ENCODE results near the gene CCDC24.

The CCDC24 gene

DNA sequence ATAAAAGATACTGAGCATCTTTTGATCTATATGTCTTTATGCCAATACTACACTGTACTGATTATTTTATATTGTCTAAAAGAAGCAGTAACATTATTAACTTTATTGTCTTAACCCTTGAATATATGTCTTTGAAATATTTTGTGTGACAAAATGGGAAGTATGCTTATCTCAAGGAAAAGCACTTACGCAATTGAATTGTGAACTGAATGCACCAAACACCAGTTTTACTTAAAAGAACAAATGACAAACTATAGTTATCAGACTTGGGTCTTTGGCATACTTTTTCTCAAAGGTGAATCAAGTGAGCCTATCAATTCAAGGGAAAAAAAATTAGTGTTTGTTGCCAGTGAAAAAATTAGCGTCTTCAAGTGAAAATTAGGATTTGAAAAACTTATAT lies 49.0 kb downstream of the CCDC24 start:
- no peak for DNase-seq (ENCODE audit: low read depth)

DNA sequence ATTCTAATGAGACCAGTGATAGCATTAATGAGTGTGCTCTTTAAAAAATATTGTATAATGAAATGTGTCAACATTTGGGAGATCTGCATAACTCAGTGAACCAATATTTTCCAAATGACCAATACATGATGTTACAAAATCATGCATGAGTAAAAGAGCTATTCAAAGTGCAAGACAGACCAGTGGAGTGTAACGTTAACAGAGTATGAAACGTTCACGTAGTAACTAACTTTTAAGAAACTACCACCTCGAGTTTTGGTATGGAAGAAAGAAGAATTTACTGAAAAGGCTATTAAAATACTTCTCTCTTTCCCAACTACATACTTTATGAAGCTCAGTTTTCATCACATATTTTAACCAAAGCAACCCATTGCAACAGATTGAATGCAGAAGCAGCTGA lies 49.4 kb downstream of the CCDC24 start:
- no peak for DNase-seq (ENCODE audit: low read depth)

DNA sequence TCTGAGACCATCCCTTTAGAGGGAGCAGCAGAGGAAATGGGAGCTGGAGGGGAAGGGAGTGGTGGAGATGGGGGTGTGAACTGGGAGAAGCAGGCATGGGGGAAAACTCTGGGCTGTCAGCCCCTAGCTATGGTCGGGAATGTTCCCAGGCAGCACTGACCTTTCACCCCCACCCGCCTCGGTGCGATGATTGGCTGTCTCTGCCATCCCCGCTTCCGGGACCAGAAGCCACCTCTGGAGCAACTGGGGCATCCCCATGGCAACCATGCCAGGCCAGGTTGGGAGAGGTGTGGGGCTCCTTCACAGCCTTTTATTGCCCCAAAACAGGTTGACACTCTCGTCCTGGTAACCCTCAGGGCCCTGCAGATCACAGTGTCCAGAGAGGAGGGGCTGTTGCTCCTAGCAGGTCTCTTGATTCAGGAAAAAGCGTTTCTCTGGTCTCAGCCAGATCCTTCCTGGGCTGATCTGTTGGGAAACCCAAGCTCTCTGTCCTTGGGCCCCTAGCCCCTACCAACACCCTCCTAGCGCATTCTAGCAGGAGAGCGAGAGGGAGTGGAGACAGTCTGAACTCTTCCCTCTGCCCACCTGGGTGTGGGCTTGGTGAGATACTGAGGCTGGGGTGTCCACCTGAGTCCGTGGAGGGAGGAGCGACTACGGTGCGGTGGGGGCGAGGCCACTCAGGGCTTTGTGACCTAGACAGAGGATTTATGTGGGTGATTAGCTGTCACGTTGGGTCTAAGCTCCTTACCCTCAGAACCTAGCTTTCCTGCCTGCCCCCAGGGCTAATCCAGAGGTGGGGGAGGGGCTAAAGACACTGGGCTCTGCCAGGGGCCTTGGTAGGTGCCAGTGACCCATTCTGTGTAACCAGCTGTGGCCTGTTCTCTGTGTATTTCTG lies 52.0 kb downstream of the CCDC24 start:
- DNase-seq (ENCODE audit: low read depth) = no peak

DNA sequence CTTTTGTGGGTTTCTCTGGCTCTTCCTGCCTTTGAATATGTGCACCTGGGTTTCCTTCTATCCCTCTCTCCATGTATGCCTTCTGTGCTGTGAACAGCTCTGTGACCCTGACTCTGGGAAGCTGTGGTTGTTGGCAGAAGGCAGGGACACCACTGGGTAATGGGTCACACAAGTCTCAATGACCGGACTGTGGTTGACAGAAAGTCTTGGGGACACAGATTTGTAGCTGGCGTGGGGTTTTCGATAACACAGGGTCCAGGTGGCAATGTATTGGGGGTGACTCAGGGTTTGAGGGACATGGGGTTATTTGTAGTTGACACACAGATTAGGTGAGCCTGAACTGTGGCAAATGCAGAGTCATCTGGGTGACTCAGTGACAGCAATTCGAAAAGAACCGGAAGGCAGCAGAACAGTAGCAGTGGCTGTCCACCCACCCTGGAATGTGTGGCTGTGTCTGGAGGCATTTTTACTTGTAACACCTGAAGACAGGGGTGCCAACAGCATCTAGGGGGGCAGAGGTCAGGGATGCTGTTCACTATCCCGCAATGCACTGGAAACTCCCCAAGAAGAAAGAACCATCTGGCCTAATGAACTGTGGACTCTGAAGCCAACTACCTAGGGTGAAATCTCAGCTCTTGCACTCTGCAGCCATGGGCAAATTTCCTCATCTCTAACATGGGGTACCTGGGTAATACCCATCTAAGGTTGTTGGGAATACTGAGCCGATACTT lies 52.8 kb downstream of the CCDC24 start:
- no peak for DNase-seq (ENCODE audit: low read depth)

DNA sequence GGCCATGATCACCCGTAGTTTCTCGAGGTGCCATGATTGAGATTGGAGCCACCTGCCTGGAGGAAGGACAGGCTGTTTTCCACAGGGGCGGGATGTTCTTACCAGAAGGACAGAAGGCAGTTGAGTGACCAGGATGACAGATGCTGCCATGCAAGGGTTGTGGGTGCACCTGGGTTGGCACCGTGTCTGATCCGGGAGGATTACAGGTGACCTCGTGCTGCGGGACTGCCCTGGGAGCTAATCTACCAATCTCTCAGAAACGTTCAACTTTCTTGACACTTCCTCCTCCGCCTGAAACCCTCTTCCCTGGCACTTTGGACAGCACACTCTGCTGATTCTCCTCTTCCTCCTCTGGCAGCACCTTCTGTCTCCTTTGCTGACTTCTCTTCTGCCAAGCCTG lies 53.7 kb downstream of the CCDC24 start:
- DNase-seq (ENCODE audit: low read depth) = no peak
